ENCODE measurements around the gene ZMYND8. TPM values are rescaled to one million over a fixed set of nuclear protein-coding genes. Genes with fewer than 3 reads are reported as not detected.

The ZMYND8 gene
- polyA plus RNA-seq, 1 donor from 2014 or later = 16.8 TPM

DNA sequence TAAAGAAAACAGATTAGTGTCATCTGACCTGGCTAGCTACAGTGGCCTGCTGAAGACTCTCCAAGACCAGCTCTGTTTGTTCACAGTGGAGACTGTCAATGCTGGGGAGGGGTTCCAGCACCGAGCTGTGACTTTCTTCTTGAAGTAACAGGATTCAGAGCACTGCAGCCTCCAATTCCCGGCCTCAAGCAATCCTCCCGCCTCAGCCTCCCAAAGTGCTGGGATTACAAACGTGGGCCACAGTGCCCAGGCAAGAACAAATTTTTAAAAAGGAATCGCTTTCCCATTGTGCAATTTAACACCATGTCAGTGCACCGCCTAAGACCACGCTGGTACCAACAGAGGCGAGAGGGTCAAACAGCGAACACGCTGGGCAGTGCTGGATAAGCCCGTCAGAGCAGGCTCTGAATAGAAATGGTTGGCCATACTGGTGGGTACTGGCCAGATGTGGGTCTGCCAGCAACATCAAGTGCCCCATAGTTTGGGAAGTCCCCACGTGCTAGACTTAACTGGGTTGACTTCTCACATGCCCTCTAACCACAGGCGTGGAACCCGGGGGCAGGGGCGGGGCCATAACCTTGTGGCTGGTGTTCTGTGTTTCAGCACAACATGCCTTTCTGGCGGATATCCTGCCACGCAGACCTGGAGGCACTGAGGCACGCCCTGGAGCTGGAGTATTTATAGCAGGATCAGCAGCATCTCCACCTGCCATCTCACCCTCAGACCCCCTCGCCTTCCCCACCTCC, 168.9 kb downstream of the ZMYND8 start:
- Histone ChIP-seq H3K27me3 (ENCODE audit: insufficient read depth, low read depth, low read length) (no peaks in the 10 kb centered on the region), H3K27ac (ENCODE audit: low read length) (no peak overlapping the region), H3K36me3 (ENCODE audit: insufficient read depth, low read length) (no peaks in the 10 kb centered on the region), H3K79me2 (replicated peaks; ENCODE audit: insufficient read depth, low read length) (no peaks in the 10 kb centered on the region), H3K9me2 (ENCODE audit: insufficient read depth, low read length) (no peaks in the 10 kb centered on the region), H4K20me1 (ENCODE audit: insufficient read depth) (no peaks in the 10 kb centered on the region), H3K4me2 (ENCODE audit: low read length) (no peak overlapping the region), H3K9me3 (ENCODE audit: low read length) (no peaks in the 10 kb centered on the region), H2AFZ (ENCODE audit: low read depth, low read length) (no peak overlapping the region), H3K9ac (ENCODE audit: low read length) (no peak overlapping the region), H3K4me3 (ENCODE audit: low read length) (no peak overlapping the region), H3F3A (ENCODE audit: insufficient read depth, low read length, poor library complexity, severe bottlenecking) (no peaks in the 10 kb centered on the region)
- no peak for TF ChIP-seq EP300 (conservative IDR thresholded peaks at IDR 0.05; ENCODE audit: poor library complexity, severe bottlenecking)
- TF ChIP-seq MXI1 (conservative IDR thresholded peaks at IDR 0.05; ENCODE audit: poor library complexity, severe bottlenecking) = no peak
- TF ChIP-seq TAF1 (IDR thresholded peaks at IDR 0.05; ENCODE audit: low read depth) = no peak
- TF ChIP-seq EZH2 (IDR thresholded peaks at IDR 0.05; ENCODE audit: borderline replicate concordance, insufficient read depth, low read length, poor library complexity, severe bottlenecking) = no peak
- no peak for TF ChIP-seq POLR2AphosphoS5 (IDR thresholded peaks at IDR 0.05)
- TF ChIP-seq RAD21 (conservative IDR thresholded peaks at IDR 0.05) = no peak
- no peak for TF ChIP-seq REST (IDR thresholded peaks at IDR 0.05; ENCODE audit: borderline replicate concordance)
- TF ChIP-seq SMC3 (conservative IDR thresholded peaks at IDR 0.05; ENCODE audit: poor library complexity) = no peak
- TF ChIP-seq, protein P1, sequence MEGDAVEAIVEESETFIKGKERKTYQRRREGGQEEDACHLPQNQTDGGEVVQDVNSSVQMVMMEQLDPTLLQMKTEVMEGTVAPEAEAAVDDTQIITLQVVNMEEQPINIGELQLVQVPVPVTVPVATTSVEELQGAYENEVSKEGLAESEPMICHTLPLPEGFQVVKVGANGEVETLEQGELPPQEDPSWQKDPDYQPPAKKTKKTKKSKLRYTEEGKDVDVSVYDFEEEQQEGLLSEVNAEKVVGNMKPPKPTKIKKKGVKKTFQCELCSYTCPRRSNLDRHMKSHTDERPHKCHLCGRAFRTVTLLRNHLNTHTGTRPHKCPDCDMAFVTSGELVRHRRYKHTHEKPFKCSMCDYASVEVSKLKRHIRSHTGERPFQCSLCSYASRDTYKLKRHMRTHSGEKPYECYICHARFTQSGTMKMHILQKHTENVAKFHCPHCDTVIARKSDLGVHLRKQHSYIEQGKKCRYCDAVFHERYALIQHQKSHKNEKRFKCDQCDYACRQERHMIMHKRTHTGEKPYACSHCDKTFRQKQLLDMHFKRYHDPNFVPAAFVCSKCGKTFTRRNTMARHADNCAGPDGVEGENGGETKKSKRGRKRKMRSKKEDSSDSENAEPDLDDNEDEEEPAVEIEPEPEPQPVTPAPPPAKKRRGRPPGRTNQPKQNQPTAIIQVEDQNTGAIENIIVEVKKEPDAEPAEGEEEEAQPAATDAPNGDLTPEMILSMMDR (IDR thresholded peaks at IDR 0.05; ENCODE audit: poor library complexity, severe bottlenecking) = no peak

DNA sequence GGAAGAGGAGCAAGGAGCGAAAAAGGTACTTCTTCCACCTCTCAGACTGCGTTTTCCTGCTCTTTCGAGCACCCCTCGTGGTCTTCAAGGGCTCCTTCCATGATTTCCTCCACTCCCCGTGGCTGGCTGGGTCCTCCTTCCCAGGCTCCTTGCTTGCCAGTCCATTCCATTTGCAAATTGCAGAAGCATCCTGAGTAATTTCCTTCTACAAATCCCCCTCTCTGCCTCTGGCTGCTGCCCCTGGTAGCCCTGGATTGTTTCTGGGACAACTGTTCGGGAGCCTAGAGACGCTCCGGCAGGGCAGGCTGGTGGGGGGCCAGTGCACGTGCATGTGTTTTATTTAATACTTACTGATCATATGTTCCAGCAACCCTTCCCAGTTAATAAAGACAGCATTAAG, 173.1 kb downstream of the ZMYND8 start:
- Histone ChIP-seq H3K27ac (ENCODE audit: low read length) (no peak overlapping the region), H2AFZ (ENCODE audit: low read depth, low read length) (no peak overlapping the region), H3K79me2 (replicated peaks; ENCODE audit: insufficient read depth, low read length) (no peaks in the 10 kb centered on the region), H3K9ac (ENCODE audit: low read length) (no peak overlapping the region), H4K20me1 (ENCODE audit: insufficient read depth) (no peaks in the 10 kb centered on the region), H3K4me2 (ENCODE audit: low read length) (no peak overlapping the region), H3K4me3 (ENCODE audit: low read length) (no peak overlapping the region), H3K9me2 (ENCODE audit: insufficient read depth, low read length) (no peaks in the 10 kb centered on the region), H3F3A (ENCODE audit: insufficient read depth, low read length, poor library complexity, severe bottlenecking) (no peaks in the 10 kb centered on the region), H3K36me3 (ENCODE audit: insufficient read depth, low read length) (no peaks in the 10 kb centered on the region), H3K27me3 (ENCODE audit: insufficient read depth, low read depth, low read length) (no peaks in the 10 kb centered on the region), H3K9me3 (ENCODE audit: low read length) (no peaks in the 10 kb centered on the region)
- TF ChIP-seq SMC3 (conservative IDR thresholded peaks at IDR 0.05; ENCODE audit: poor library complexity) = no peak
- TF ChIP-seq POLR2AphosphoS5 (IDR thresholded peaks at IDR 0.05) = no peak
- TF ChIP-seq, protein P1 (IDR thresholded peaks at IDR 0.05; ENCODE audit: poor library complexity, severe bottlenecking) = no peak
- TF ChIP-seq TAF1 (IDR thresholded peaks at IDR 0.05; ENCODE audit: low read depth) = no peak
- no peak for TF ChIP-seq RAD21 (conservative IDR thresholded peaks at IDR 0.05)
- no peak for TF ChIP-seq EZH2 (IDR thresholded peaks at IDR 0.05; ENCODE audit: borderline replicate concordance, insufficient read depth, low read length, poor library complexity, severe bottlenecking)
- TF ChIP-seq EP300 (conservative IDR thresholded peaks at IDR 0.05; ENCODE audit: poor library complexity, severe bottlenecking) = no peak
- TF ChIP-seq MXI1 (conservative IDR thresholded peaks at IDR 0.05; ENCODE audit: poor library complexity, severe bottlenecking) = no peak
- no peak for TF ChIP-seq REST (IDR thresholded peaks at IDR 0.05; ENCODE audit: borderline replicate concordance)
